Measurements from ENCODE around the gene METTL9.
"Not testable (repeated sequence)": the region's sequence is repeated elsewhere in the genome, so short reads cannot be mapped to it uniquely, and the experiment has no call there.

DNA sequence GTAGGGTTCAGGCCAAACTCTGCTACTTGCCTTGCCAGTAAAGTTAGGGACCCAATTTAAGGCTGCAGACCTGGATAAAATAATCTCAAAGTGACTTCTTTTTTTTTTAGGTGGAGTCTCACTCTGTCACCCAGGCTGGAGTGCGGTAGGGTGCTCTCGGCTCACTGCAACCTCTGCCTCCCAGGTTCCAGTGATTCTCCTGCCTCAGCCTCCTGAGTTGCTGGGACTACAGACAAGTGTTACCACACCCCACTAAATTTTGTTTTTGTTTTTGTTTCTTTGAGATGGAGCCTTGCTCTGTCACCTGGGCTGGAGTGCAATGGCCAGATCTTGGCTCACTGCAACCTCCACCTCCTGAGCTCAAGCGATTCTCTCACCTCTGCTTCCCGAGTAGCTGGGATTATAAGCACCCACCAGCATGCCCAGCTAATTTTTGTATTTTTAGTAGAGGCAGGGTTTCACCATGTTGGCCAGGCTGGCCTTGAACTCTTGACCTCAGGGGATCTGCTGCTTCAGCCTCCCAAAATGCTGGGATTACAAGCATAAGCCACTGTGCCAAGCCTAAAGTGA is 43.3 kb upstream of the METTL9 start:
- TF ChIP-seq, protein P1, sequence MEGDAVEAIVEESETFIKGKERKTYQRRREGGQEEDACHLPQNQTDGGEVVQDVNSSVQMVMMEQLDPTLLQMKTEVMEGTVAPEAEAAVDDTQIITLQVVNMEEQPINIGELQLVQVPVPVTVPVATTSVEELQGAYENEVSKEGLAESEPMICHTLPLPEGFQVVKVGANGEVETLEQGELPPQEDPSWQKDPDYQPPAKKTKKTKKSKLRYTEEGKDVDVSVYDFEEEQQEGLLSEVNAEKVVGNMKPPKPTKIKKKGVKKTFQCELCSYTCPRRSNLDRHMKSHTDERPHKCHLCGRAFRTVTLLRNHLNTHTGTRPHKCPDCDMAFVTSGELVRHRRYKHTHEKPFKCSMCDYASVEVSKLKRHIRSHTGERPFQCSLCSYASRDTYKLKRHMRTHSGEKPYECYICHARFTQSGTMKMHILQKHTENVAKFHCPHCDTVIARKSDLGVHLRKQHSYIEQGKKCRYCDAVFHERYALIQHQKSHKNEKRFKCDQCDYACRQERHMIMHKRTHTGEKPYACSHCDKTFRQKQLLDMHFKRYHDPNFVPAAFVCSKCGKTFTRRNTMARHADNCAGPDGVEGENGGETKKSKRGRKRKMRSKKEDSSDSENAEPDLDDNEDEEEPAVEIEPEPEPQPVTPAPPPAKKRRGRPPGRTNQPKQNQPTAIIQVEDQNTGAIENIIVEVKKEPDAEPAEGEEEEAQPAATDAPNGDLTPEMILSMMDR (IDR thresholded peaks at IDR 0.05): not testable (repeated sequence)
- not testable (repeated sequence) for TF ChIP-seq EP300 (IDR thresholded peaks at IDR 0.05)

Measured in tibial nerve (tissue), 4 donors.